Tibial nerve (tissue), 3 donors: ENCODE measurements around the gene RAB4A.

ENCODE experiments used
- POLR2A ChIP-seq, 2 donors: fragments of 450-650 bp; IDR thresholded peaks; one replicate each; pipeline ENCODE4 v1.6.1; 2017; ENCODE audit warnings: antibody characterized with exemption in 2 of 2, mild to moderate bottlenecking in 2 of 2, moderate library complexity in 2 of 2
- TF ChIP-seq, protein P1 (sequence below), 5 experiments: fragments of 200-600 bp in 3 of 5; fragments of 450-650 bp in 2 of 5; sonication (generic) in 3 of 5; IDR thresholded peaks; one replicate each; pipeline ENCODE4 v1.5.1; 2016 to 2019; ENCODE audit warnings: antibody characterized with exemption in 5 of 5, mild to moderate bottlenecking in 3 of 5, moderate library complexity in 2 of 5

DNA sequence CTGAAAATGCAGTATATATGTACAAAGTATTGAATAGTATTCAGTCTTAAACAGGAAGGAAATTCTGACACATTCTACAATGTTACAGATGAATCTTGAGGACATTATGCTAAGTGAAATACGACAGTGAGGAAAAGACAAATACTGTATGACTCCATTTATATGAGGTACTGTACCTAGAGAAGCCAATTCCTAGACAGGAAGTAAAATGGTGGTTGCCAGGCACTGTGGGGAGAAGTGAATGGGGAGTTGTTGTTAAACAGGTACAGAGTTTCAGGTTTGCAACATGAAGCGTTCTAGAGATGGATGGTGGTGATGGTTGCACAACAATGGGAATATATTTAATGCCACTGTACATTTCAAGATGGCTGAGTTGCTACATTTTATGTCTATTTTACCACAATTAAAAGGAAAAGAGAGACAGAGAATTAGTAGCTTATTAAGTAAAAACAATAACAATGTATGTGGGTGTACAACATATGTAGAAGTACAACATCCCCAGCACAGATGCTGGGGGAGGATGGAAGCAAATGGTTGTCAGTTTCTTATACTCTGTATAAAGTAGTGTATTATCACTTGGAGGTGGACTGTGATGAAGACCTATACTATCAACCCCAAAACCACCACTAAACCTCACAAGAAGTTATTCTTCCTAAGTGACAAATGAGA, 3.9 kb upstream of the RAB4A start:
- TF ChIP-seq, protein P1, sequence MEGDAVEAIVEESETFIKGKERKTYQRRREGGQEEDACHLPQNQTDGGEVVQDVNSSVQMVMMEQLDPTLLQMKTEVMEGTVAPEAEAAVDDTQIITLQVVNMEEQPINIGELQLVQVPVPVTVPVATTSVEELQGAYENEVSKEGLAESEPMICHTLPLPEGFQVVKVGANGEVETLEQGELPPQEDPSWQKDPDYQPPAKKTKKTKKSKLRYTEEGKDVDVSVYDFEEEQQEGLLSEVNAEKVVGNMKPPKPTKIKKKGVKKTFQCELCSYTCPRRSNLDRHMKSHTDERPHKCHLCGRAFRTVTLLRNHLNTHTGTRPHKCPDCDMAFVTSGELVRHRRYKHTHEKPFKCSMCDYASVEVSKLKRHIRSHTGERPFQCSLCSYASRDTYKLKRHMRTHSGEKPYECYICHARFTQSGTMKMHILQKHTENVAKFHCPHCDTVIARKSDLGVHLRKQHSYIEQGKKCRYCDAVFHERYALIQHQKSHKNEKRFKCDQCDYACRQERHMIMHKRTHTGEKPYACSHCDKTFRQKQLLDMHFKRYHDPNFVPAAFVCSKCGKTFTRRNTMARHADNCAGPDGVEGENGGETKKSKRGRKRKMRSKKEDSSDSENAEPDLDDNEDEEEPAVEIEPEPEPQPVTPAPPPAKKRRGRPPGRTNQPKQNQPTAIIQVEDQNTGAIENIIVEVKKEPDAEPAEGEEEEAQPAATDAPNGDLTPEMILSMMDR (IDR thresholded peaks at IDR 0.05) = no peak
- TF ChIP-seq POLR2A (IDR thresholded peaks at IDR 0.05) = no peak
